H1 (cell line): ENCODE results near the gene MAP1LC3C. TPM values are rescaled to one million over a fixed set of nuclear protein-coding genes. Genes with fewer than 3 reads are reported as not detected.
A peak's percentile ranks its signal among the peaks of the same experiment; 100 is the strongest.
"Not testable (repeated sequence)": the region's sequence is repeated elsewhere in the genome, so short reads cannot be mapped to it uniquely, and the experiment has no call there.

Experiments
- CTCF ChIA-PET: fragments of 300-600 bp; sonication (Branson Sonifier 250); formaldehyde crosslinking; loops from one replicate; lab custom pipeline; 2021; ENCODE audit not compliant: partially characterized antibody; lab: Charles Lee
- POLR2A ChIA-PET: fragments of 300-600 bp; sonication (Branson Sonifier 250); formaldehyde crosslinking; loops from one replicate; lab custom pipeline; 2021; ENCODE audit warnings: inconsistent platforms; ENCODE audit not compliant: partially characterized antibody; lab: Charles Lee
- DNase-seq, 2 experiments: peaks; one replicate each; pipeline versions ENCODE4 v3.0.0 to v3.0.0-alpha.2; 2010 to 2022; ENCODE audit warnings: low spot score in 2 of 2, low read depth in 1 of 2, mixed read lengths in 1 of 2
- FAIRE-seq: peaks from 2 replicates; lab custom pipeline; 2011; peaks lifted over from hg19 to GRCh38; lab: Jason Lieb, UNC
- H2AFZ ChIP-seq: 2 replicates; pipeline ENCODE4 v1.8.1; 2012; ENCODE audit warnings: low read length, inconsistent platforms
- H2AK5ac ChIP-seq: 2 replicates; pipeline ENCODE4 v1.6.1; 2013; ENCODE audit warnings: low read depth, low read length
- H2BK120ac ChIP-seq: replicated peaks from 2 replicates; pipeline ENCODE3; 2013; ENCODE audit warnings: low read depth, low read length, inconsistent platforms
- H2BK12ac ChIP-seq: 2 replicates; pipeline ENCODE4 v1.6.1; 2013; ENCODE audit warnings: low read depth, low read length
- H2BK15ac ChIP-seq: 2 replicates; pipeline ENCODE4 v1.6.1; 2013; ENCODE audit warnings: low read length
- H2BK20ac ChIP-seq: 2 replicates; pipeline ENCODE4 v1.6.1; 2013; ENCODE audit warnings: low read length
- H2BK5ac ChIP-seq: 2 replicates; pipeline ENCODE4 v1.6.1; 2013; ENCODE audit warnings: low read depth, low read length
- H3K14ac ChIP-seq: 2 replicates; pipeline ENCODE4 v1.6.1; 2013; ENCODE audit warnings: inconsistent platforms; ENCODE audit not compliant: insufficient read length
- H3K18ac ChIP-seq: 2 replicates; pipeline ENCODE4 v1.6.1; 2013; ENCODE audit warnings: low read length; ENCODE audit errors: extremely low read depth
- H3K23ac ChIP-seq: 2 replicates; pipeline ENCODE4 v1.6.1; 2013; ENCODE audit warnings: inconsistent platforms; ENCODE audit not compliant: insufficient read length
- H3K23me2 ChIP-seq: 2 replicates; pipeline ENCODE4 v1.6.1; 2013; ENCODE audit warnings: low read depth, low read length
- H3K27ac ChIP-seq: 2 replicates; pipeline ENCODE4 v1.6.1; 2011; ENCODE audit warnings: low read depth, low read length, inconsistent platforms
- H3K27me3 ChIP-seq, 4 experiments: replicated peaks in 1 of 4; 1 replicate in 1 of 4; 2 replicates in 3 of 4; pipeline versions ENCODE4 v1.6.1 to v1.8.1; 2011 to 2013; ENCODE audit warnings: low read length in 3 of 4, mild to moderate bottlenecking in 3 of 4, inconsistent platforms in 2 of 4, mixed read lengths in 2 of 4, moderate library complexity in 1 of 4; ENCODE audit not compliant: control insufficient read depth in 3 of 4, insufficient read depth in 3 of 4; ENCODE audit errors: extremely low read depth in 1 of 4
- H3K36me3 ChIP-seq, 4 experiments: 2 replicates each; pipeline versions ENCODE4 v1.6.1 to v1.8.1; 2011 to 2013; ENCODE audit warnings: mild to moderate bottlenecking in 4 of 4, low read length in 3 of 4, moderate library complexity in 2 of 4, control low read depth in 1 of 4, inconsistent platforms in 1 of 4; ENCODE audit not compliant: insufficient read depth in 4 of 4, control insufficient read depth in 2 of 4
- H3K4ac ChIP-seq: replicated peaks from 2 replicates; pipeline ENCODE3; 2013; ENCODE audit warnings: low read length, low read depth, mixed read lengths, inconsistent platforms; ENCODE audit not compliant: insufficient read length
- H3K4me1 ChIP-seq, 4 experiments: replicated peaks in 1 of 4; 1 replicate in 1 of 4; 2 replicates in 3 of 4; pipeline versions ENCODE4 v1.6.1 to v1.8.1; 2011 to 2013; ENCODE audit warnings: low read length in 3 of 4, inconsistent platforms in 2 of 4, mixed read lengths in 1 of 4; ENCODE audit not compliant: insufficient read depth in 4 of 4, control insufficient read depth in 3 of 4
- H3K4me2 ChIP-seq, 2 experiments: 2 replicates each; pipeline versions ENCODE4 v1.6.1 to v1.8.1; 2011 to 2013; ENCODE audit warnings: low read depth in 2 of 2, low read length in 2 of 2, control low read depth in 1 of 2, inconsistent platforms in 1 of 2, mild to moderate bottlenecking in 1 of 2; ENCODE audit not compliant: insufficient read depth in 1 of 2
- H3K4me3 ChIP-seq, 4 experiments: fragments of 200-600, 300-600 bp in 1 of 4; sonication (generic), shearing (Covaris generic), sonication (Bioruptor Twin) in 1 of 4; 2 replicates each; pipeline versions ENCODE4 v1.5.1 to v1.8.1; 2011 to 2016; ENCODE audit warnings: low read length in 4 of 4, low read depth in 3 of 4, control low read depth in 2 of 4, inconsistent platforms in 2 of 4, mild to moderate bottlenecking in 2 of 4, mixed read lengths in 1 of 4, moderate library complexity in 1 of 4; ENCODE audit not compliant: insufficient read depth in 2 of 4; ENCODE audit errors: extremely low read depth in 1 of 4
- H3K56ac ChIP-seq: replicated peaks from 2 replicates; pipeline ENCODE3; 2013; ENCODE audit warnings: low read depth, mild to moderate bottlenecking, mixed read lengths, low read length, inconsistent platforms; ENCODE audit not compliant: insufficient read length
- H3K79me1 ChIP-seq: 2 replicates; pipeline ENCODE4 v1.6.1; 2013; ENCODE audit warnings: low read depth, low read length, control low read depth
- H3K79me2 ChIP-seq, 2 experiments: 2 replicates each; pipeline versions ENCODE4 v1.6.1 to v1.8.1; 2012 to 2013; ENCODE audit warnings: low read length in 2 of 2, mild to moderate bottlenecking in 2 of 2, inconsistent platforms in 1 of 2; ENCODE audit not compliant: insufficient read depth in 2 of 2, control insufficient read depth in 1 of 2
- H3K9ac ChIP-seq, 4 experiments: replicated peaks in 1 of 4; 1 replicate in 1 of 4; 2 replicates in 3 of 4; pipeline versions ENCODE4 v1.6.1 to v1.8.1; 2011 to 2013; ENCODE audit warnings: low read depth in 3 of 4, low read length in 3 of 4, control low read depth in 2 of 4, mild to moderate bottlenecking in 2 of 4, moderate library complexity in 2 of 4, inconsistent platforms in 1 of 4; ENCODE audit errors: extremely low read depth in 1 of 4
- H3K9me3 ChIP-seq, 2 experiments: 2 replicates each; pipeline versions ENCODE4 v1.6.1 to v1.8.1; 2012 to 2013; ENCODE audit warnings: mild to moderate bottlenecking in 2 of 2, moderate library complexity in 2 of 2, control low read depth in 1 of 2, inconsistent platforms in 1 of 2, low read depth in 1 of 2, low read length in 1 of 2, mixed read lengths in 1 of 2; ENCODE audit not compliant: insufficient read depth in 2 of 2
- H4K20me1 ChIP-seq, 2 experiments: replicated peaks in 1 of 2; 2 replicates each; pipeline versions ENCODE3 to v1.8.1; 2011 to 2013; ENCODE audit warnings: inconsistent platforms in 2 of 2, low read length in 2 of 2, mild to moderate bottlenecking in 1 of 2; ENCODE audit not compliant: insufficient read depth in 2 of 2, control insufficient read depth in 1 of 2
- H4K5ac ChIP-seq: 2 replicates; pipeline ENCODE4 v1.6.1; 2013; ENCODE audit warnings: low read length, low read depth, mixed read lengths, inconsistent platforms; ENCODE audit not compliant: insufficient read length
- H4K8ac ChIP-seq: 2 replicates; pipeline ENCODE4 v1.8.0; 2013; ENCODE audit warnings: mild to moderate bottlenecking, moderate library complexity, low read length, inconsistent platforms; ENCODE audit not compliant: insufficient read depth; ENCODE audit errors: extremely low read depth
- H4K91ac ChIP-seq: replicated peaks from 2 replicates; pipeline ENCODE3; 2013; ENCODE audit warnings: low read length, mixed read lengths, inconsistent platforms; ENCODE audit not compliant: insufficient read length
- WGBS, 2 experiments: shearing (Covaris generic) in 1 of 2; methylation state at CpG; one replicate each; pipeline versions ENCODE4 v1.1.6 to v1.1.7; 2013 to 2015; ENCODE audit warnings: low lambda C conversion rate in 2 of 2, mixed read lengths in 2 of 2, inconsistent platforms in 1 of 2, low coverage in 1 of 2, missing lambda C conversion rate in 1 of 2; ENCODE audit not compliant: insufficient replicate concordance in 2 of 2, insufficient coverage in 1 of 2, insufficient read length in 1 of 2; ENCODE audit errors: extremely low coverage in 1 of 2, missing lambda C conversion rate in 1 of 2; 5-methylcytosine and 5-hydroxymethylcytosine counted together
- polyA plus RNA-seq, 7 experiments: library from polyadenylated mRNA; depleted of rRNA in 3 of 7; stranded (reverse) in 5 of 7; unstranded in 2 of 7; fragments of >200 nt in 5 of 7; fragments of 200-250 nt in 2 of 7; gene quantifications; 1 replicate in 5 of 7; 2 replicates in 1 of 7; 4 replicates in 1 of 7; pipeline versions ENCODE4 v1.2.1 to v1.2.3, GENCODE V29; 2011 to 2013; ENCODE audit warnings: missing spikeins in 2 of 7, mixed read lengths in 2 of 7
- total RNA-seq: library from RNA; stranded (reverse); fragmentation: NEBNext Ultra II Directional; extraction: Animal tissue kit (Norgen Biotek cat#: 25700); gene quantifications from 2 replicates; pipeline ENCODE4 v1.2.1, GENCODE V29; 2021

MAP1LC3C gene
- total and polyA plus RNA-seq, 2 of the 8 experiments (the other 6 are each of a cell fraction or from before 2014, with no cell fraction given): 1.7 to 3.2 TPM

DNA sequence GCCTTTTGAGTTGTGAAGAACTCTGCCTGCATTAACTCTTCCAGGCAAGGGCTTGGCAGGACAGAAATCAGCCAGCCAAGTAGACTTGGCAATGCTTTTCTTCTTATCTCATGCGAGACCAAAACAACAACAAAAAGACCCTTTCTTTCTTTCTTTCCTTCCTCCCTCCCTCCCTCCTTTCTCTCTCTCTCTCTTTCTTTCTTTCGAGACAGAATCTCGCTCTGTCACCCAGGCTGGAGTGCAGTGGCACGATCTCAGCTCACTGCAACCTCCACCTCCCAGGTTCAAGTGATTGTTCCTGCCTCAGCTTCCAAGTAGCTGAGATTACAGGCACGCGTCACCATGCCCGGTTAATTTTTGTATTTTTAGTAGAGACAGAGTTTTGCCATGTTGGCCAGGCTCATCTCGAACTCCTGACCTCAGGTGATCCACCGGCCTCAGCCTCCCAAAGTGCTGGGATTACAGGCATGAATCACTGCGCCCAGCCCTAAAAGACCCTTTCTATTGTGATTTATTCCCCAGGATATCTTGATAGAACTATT is 10.4 kb downstream of the MAP1LC3C start:
- H2AFZ ChIP-seq: peak overlapping the region; percentile 85; the same call in 1 of the 2 replicates
- H2BK12ac ChIP-seq: not testable (repeated sequence)
- 85% methylated on average over 10 of the region's 10 CpGs; no CpG with 5 or more reads in 1 of the 2 experiments for WGBS, 2 experiments

More for the DNA sequence above, 10.4 kb downstream of the MAP1LC3C start:
- H3K23me2 ChIP-seq, POLR2A ChIA-PET, H3K4me1 ChIP-seq, H4K20me1 ChIP-seq, DNase-seq, H3K79me1 ChIP-seq, H3K4me3 ChIP-seq, H3K23ac ChIP-seq, H4K91ac ChIP-seq, H3K56ac ChIP-seq, H3K36me3 ChIP-seq, H2BK120ac ChIP-seq, H3K27ac ChIP-seq, H2BK20ac ChIP-seq, H3K18ac ChIP-seq, H3K9me3 ChIP-seq, H4K5ac ChIP-seq, H2BK5ac ChIP-seq, FAIRE-seq, H2BK15ac ChIP-seq, H2AK5ac ChIP-seq, H3K9ac ChIP-seq, H4K8ac ChIP-seq, H3K14ac ChIP-seq, H3K4me2 ChIP-seq, H3K4ac ChIP-seq, H3K79me2 ChIP-seq, H3K27me3 ChIP-seq: not testable (repeated sequence)
- CTCF ChIA-PET: interaction anchor here (1.0 to 5.9 kb wide), 3 partner anchors 10 to 94 kb away, joined by 3 to 71 read pairs (median 71); partner anchors contain the start of gene MAP1LC3C
